Measurements from ENCODE around the gene CGB8.

DNA sequence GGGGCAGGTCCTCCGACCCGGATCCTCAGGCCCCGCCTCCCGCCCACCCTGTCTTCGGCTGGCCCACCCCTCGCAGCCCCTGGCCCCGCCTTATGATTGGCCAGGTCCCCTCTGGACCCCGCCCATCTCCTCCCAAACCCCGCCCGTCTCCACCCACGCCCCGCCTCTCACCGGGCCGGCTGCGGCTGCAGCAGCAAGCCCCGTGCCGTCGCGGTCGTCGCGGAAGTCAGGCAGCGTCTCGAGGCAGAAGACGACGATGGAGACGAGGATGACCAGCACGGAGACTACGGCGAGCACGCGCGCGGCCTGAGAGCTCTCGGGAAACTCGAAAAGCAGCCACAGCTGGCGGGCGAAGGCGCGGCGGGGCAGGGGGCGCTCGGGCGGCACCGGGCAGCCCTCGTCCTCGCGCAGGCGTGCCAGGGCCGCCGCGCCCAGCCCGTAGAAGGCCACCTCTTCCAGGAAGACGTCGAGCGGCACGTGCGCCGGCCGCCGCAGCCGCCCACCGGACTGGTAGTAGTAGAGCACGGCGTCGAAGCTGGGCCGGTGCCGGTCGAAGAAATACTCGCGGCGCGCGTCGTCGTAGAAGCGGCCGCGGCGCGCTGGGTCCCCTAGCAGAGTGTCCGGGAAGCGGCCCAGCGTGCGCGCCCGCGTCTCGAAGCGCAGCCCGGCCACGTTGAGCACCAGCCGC lies 23.1 kb upstream of the CGB8 start:
- TF ChIP-seq, protein P1, sequence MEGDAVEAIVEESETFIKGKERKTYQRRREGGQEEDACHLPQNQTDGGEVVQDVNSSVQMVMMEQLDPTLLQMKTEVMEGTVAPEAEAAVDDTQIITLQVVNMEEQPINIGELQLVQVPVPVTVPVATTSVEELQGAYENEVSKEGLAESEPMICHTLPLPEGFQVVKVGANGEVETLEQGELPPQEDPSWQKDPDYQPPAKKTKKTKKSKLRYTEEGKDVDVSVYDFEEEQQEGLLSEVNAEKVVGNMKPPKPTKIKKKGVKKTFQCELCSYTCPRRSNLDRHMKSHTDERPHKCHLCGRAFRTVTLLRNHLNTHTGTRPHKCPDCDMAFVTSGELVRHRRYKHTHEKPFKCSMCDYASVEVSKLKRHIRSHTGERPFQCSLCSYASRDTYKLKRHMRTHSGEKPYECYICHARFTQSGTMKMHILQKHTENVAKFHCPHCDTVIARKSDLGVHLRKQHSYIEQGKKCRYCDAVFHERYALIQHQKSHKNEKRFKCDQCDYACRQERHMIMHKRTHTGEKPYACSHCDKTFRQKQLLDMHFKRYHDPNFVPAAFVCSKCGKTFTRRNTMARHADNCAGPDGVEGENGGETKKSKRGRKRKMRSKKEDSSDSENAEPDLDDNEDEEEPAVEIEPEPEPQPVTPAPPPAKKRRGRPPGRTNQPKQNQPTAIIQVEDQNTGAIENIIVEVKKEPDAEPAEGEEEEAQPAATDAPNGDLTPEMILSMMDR (IDR thresholded peaks at IDR 0.05): no peak
- TF ChIP-seq POLR2A (IDR thresholded peaks at IDR 0.05): no peak
- no peak for TF ChIP-seq POLR2AphosphoS5 (IDR thresholded peaks at IDR 0.05)
